HG03575 (cell line): ENCODE results near the gene SARDH.

Experiments
- ATAC-seq: cut with Tn5 transposase; IDR thresholded peaks from one replicate; pipeline ENCODE4 v1.9.1; 2021; ENCODE audit not compliant: unreplicated experiment, insufficient number of reproducible peaks, low FRiP score; ENCODE audit errors: extremely low read depth

SARDH gene

DNA sequence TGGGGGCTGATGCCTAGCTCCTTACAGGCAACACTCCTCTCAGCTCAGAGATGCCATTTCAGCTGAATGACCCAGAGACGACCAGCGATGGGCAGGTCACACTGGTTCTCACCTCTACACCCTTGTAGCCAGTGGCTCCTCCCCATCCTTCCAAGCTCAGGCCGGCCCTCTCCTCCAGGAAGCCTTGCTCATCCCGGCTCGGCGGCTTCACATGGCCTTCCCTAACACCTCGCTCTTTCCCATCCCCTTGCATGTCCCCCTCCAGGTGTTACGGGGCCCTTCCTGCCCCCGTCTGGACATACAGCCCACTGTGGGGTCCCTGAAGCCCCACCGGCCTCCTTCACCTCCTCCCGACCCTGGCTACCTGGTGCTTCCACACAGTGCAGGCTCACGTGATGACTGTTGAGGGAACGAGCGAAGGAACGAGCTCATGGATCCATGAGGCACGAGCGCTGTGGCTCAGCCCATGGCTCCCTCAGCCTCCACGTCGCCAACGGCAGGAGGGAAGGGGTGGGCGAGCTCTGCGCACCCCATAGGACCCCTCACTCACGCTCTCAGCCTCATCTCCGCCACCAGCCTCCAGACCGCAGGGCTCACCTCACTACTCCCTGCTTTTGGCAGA is 45.7 kb downstream of the SARDH start:
- no peak for ATAC-seq

- ATAC-seq: no peak
Measured at GRCh38 chr9:133691626-133692363, 46.4 kb downstream of the SARDH start.

DNA sequence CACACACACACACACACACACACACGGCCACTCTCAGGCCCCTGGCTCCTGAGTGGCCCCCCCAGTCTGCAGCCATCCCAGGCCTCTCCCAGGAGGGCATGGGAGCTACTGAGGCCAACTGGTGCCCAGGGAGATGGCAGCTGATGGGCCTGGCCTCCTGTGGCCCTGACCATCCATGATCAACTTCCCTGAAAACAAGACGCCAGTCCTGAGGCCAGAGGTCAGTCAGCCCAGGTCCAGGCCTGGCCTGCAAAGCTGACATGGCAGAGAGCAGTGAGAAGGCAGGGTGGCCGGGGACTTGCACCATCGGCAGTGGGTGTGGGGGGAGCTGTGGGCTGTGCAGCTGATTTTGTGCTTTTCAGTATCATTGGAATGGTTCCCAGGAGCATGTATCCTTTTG is 47.0 kb downstream of the SARDH start:
- ATAC-seq: no peak

- ATAC-seq: no peak
Measured at GRCh38 chr9:133690081-133690561, 48.0 kb downstream of the SARDH start.

DNA sequence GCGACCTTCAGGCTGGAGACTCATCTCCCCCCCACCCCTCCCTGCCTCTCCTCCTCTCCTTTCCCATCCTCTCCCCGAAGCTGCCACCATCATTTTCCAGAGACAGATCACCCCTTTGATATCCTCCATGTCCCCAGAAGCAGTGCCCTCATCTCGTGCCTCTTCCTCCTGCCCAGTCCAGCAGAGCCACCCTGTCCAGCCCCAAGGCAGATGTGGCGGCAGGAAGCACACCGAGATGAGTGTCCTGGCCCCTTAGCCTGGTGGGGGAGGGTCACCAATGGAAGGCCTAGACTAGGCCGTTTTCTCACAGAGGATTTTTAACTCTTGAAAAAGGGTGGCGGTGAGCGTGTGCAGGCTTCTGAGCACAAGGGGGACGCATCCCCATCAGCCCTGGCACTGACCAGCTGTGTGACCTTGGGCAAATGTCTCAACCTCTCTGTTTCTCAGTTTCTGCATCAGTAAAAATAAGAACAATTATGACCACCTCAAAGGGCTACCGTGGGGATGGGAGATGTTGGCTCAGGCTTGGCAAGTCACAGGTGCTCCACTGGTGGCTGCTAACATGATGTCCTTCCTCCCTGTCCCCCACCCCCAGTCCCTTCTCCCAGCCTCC is 48.9 kb downstream of the SARDH start:
- no peak for ATAC-seq

- no peak for ATAC-seq
Measured at GRCh38 chr9:133687856-133688761, 50.0 kb downstream of the SARDH start.

DNA sequence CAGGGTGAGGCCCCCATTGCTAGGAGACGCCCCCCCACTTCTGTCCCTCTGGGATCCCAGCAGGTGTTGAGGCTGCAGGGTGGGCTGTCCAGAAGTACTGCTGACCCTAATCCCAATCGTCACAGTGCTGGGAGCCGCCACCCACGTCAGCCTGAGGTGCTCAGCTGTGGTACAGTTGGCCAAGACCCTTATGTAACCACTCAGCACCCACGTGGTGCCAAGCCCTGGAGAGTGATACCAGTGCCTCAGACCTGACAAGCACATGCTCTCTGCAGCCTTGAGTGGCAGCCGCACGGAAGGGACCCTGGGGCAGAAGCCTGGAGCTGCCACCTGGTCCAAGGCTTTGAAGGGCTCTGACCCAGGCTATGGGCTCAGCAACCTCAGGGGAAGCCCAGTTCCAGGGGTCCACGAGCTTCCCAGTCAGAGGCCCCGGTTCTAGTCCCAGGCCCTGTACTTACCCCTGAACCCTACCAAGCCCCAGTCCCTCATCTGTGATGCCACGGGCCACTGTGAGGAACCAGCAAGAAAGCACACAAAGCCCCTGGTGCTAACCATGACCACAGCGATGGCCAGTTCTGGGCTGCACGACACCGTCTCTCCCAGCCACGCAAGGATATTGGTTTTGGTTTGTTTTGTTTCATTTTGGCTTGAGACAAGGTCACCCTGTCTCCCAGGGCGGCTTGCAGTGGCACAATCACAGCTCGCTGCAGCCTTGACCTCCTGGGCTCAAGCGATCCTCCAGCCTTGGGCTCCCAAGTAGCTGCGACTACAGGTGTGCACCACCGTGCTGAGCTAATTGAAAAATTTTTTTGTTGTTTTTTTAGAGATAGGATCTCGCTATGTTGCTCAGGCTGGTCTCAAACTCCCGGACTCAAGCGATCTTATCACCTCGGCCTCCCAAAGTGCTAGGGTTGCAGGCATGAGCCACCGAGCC is 51.2 kb downstream of the SARDH start:
- ATAC-seq: no peak

DNA sequence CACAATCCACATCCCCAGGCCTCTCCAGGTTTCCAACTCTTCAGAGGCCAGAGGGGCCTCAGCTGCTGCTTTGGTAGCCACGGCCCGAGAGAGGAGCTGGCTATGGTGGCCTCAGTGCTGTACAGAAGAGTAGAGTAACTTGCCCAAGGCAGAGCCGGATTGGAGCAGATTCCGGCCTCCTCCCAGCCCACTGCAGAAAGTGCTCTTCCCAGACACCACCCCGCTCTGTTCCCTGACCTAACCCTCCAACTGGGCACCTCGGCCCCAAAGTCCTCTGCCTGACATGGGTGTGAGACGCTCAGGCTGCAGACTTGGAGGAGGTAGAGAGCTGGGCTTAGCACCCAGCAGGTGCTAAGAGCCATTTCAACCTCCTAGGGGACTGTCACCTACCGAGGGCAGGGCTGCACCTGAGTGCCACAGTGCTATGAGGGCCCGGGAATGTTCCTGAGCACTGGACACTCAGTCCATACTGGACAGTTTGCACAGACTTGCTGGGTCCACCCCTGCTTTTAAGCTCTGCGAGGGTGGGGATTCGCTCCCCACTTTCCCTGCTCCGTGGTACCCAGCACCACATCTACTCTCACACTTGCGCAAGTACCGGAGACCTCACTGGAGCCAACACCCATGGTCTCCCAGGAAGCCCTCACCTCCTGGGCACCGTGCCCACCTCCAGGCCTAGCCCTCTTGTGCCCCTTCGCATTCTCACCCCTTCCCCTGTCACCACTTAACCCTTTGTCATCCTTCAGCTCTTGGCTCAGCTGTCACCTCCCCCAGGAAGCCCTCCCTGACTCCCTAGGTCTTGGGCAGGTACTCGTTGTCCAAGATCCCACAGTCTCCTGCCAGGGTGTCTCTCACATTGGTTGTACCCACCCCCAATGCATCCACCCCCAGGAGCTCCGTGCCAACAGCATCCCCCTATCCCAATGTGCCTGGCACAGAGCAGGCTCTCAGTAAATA is 52.2 kb downstream of the SARDH start:
- no peak for ATAC-seq

- no peak for ATAC-seq
Measured at GRCh38 chr9:133684936-133685361, 53.2 kb downstream of the SARDH start.

DNA sequence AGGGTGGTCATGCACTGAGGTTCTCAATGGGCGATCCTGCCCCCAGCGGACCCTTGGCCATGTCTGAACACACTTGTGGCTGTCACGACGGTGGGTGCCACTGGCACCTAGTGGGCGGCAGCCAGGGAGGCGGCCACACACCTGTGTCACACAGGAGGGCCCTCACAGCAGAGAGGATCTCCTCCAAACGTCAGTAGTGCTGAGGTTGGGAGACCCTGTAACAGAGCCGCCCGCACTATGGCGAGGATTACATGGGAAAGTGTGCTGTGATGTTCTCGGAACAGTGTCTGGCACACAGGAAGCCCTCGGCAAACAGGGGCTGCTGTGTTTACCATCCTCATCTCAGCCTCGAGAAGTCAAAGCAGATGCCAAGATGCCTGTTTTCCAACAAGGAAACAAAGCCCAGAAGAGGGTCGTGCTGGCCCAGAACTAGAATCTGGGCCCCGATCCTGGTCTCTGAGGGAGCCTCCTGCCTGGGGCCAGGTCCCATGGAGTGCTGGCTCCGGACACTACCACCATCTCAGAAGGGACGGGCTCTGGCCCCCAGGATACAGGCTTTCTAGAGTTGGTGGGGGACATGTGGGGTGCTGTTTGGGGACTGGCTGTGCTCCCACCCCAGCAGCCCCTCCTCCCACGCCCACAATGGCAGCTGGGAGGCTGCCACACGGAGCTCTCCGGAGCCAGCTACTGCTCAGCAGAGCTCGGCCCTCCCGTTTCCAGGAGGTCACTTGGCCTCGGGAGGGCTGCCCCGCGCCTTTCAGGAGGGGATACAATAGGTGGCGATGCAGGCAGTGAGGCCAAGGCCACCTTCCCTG is 53.8 kb downstream of the SARDH start:
- no peak for ATAC-seq

- ATAC-seq: no peak
Measured at GRCh38 chr9:133683586-133684120, 54.5 kb downstream of the SARDH start.

GRCh38 chr9:133682818-133683585 is 55.1 kb downstream of the SARDH start:
- no peak for ATAC-seq

DNA sequence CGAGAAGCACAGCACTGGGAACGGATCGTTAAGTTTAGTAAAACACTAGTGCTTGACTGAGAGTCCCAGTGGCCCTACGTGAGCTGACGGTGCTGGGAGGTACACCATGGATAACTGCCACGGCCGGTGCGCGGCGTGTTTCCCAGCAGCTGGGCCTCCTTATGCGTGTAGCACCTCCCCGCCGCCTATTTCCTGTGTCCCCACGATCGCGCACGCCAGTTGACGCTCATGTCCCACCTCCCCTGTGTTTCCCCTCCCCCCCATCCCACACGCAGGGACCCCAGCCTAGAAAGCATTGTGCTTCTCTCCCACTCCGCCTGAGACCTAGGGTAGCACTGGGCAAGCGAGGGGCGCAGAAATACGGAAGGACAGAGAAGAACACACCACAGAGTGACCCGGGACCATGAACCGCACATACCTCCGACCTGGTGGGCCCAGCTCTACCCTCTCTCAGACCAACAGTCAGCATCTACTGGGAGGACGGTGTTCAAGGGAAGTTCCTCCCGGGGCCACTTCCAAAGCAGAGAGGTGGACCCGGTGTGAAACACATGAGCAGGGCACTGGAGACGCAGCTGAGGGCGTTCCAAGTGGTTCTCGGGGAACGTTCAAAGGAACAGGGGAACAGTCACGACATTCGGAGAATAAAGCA is 56.4 kb downstream of the SARDH start:
- ATAC-seq: no peak

DNA sequence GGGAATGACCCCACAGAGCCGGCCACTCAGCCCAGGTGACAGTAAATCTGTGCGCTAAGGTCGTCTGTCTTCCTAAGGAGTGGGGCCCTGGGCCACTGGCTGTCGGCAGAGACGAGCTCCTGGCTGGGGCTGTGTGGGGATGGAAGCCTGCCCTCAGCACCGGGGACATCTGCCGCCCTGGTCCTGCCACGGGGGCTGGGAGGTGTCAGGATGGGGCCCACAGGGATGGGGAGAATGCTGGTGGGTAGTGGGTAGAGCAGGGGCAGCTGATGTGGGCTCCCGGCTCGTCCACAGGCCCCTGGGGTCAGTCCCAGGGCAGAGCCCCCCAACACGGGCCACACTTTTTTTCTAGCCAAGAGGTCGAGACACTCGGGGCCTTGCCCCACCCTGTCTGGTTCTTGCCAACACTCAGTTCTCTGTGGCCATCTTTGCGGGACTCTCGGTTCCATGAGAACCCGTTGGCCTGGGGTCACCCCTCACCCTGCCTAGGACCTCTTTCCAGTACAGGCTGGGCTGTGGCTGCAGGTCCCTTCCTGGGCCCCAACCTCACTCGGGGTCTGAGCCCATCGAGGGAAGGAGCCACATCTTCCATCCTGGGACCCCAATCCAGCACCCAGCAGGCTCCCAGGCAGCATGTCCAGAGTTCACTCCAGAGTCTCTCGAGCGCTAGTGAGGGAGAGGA is 57.0 kb downstream of the SARDH start:
- no peak for ATAC-seq
